PFSK-1 (cell line): Measurements from ENCODE around the gene DNAJC18.

Experiments used
- FOXP2 ChIP-seq: optimal IDR thresholded peaks from 2 replicates; pipeline ENCODE3; 2011; ENCODE audit warnings: borderline replicate concordance, control low read depth, inconsistent platforms; ENCODE audit not compliant: insufficient read depth; ENCODE audit errors: extremely low read length, extremely low read depth
- POLR2AphosphoS5 ChIP-seq: IDR thresholded peaks from 2 replicates; pipeline ENCODE4 v1.6.1; 2012; ENCODE audit warnings: low read depth, mild to moderate bottlenecking, control low read depth, low read length, moderate library complexity
- REST ChIP-seq, 2 experiments: IDR thresholded peaks; 2 replicates each; pipeline versions ENCODE4 v1.6.1 to v1.8.0; 2011 to 2012; ENCODE audit warnings: low read depth in 2 of 2, low read length in 2 of 2, control low read depth in 1 of 2, inconsistent platforms in 1 of 2, mild to moderate bottlenecking in 1 of 2, moderate library complexity in 1 of 2; ENCODE audit not compliant: insufficient read depth in 1 of 2
- SIN3A ChIP-seq: IDR thresholded peaks from 2 replicates; pipeline ENCODE4 v1.6.1; 2012; ENCODE audit warnings: mild to moderate bottlenecking, low read length, moderate library complexity, borderline replicate concordance; ENCODE audit not compliant: insufficient read depth
- TAF1 ChIP-seq: IDR thresholded peaks from 2 replicates; pipeline ENCODE4 v1.6.1; 2012; ENCODE audit warnings: low read length, control low read depth, borderline replicate concordance; ENCODE audit not compliant: insufficient read depth

DNAJC18 gene

DNA sequence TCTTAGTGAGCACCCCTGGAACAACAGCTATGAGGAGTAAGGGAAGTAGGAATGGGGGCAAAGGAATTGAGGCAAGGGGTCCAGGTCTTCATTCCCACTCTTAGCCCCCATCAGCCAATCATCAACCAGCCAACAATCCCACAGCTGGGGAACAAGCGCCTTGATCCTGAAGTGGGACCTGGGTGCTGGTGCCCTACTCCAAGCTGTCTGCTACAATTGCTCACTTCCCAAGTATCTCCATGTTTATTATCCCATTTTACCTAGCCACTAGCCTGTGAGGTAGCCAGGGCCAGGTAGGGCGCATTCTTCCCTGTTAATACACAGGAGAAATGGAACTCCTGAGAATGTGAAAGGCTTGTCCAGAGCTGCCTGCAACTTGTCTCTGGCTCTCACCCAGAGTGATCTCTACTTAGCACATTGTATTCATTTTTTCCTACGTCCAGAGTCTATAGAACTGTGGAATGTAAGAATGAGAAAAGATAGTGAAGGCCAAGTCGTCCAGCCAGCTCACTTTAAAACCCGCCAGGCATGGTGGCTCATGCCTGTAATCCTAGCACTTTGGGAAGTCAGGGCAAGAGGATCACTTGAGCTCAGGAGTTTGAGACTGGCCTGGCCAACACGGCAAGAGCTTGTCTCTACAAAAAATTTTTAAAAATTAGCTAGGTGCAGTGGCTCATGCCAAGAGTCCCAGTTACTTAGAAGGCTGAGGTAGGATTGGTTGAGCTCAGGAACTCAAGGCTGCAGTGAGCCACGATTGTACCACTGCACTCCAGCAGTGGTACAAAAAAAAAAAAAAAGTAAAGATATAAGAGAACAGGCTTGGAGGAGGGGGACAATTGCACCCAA lies 6.2 kb upstream of the DNAJC18 start:
- no peak for TF ChIP-seq TAF1
- no peak for TF ChIP-seq REST (IDR thresholded peaks at IDR 0.05; ENCODE audit: insufficient read depth in 1 of 2, low read depth in 2 of 2, low read length in 2 of 2)
- TF ChIP-seq POLR2AphosphoS5, result no peak
- TF ChIP-seq SIN3A, result no peak
- TF ChIP-seq FOXP2, result no peak

DNA sequence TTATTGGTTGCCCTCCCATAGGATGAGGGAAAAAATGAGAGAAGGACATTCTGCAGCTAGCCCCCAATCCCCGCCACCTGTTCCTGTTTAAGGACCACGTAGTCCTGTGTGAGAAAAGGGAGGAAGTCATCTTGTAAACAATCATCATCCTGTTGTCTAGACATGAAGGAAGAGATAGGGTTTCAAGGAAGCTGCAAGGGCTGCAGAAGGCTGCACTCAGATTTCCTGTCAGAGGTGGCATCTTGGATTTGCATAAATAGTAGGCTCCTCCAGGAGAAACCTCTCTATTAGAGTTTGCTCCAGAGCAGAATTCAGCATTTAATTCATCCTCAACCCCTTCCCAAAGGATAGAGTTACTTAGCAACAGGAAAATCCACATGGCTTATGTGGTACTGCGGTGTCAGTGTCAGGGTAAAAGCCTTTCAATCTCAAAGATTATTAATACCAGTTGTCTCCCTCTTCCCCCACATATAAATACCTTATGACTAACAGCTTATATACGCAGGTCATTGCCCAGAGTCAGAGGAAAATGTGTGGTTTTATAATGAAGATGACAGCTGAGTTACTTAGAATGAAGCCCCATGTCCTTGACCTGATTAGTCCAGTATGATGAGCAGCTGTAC lies 4.6 kb upstream of the DNAJC18 start:
- TF ChIP-seq REST (IDR thresholded peaks at IDR 0.05; ENCODE audit: insufficient read depth in 1 of 2, low read depth in 2 of 2, low read length in 2 of 2) (no peak), TAF1 (no peak), FOXP2 (peak; percentile 90), SIN3A (no peak), POLR2AphosphoS5 (no peak)

DNA sequence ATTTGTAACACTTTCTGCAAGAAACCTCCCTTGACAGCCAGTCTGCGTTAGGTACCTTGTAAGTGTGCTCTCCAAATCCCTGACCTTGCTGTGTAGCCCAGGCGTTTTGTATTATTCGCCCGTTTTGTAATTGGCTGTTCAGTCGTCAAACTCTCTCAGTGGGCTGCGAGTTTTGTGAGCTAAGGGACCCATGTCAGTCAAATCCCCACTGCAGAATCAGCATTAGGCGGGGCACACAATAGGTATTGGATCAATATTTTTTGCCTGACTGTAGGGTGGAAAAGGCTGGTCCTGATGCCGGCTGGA lies 665 bp downstream of the DNAJC18 start:
- TF ChIP-seq SIN3A (no peak), POLR2AphosphoS5 (no peak), REST (IDR thresholded peaks at IDR 0.05; ENCODE audit: insufficient read depth in 1 of 2, low read depth in 2 of 2, low read length in 2 of 2) (no peak), TAF1 (no peak), FOXP2 (no peak)

DNA sequence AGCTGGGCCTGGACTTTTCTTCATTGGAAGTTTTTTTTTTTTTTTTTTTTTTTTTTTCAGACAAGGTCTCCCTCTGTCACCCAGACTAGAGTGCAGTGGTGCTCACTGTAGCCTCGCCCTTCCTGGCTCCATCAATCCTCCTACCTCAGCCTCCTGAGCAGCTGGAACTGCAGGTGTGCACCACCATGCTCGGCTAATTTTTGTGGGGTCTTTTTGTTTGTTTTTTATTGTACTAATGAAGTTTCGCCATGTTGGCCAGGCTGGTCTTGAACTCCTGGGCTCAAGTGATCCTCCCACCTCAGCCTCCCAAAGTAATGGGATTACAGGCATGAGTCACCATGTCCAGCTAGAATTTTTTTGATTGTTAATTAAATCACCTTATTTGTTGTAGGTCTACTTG lies 3.6 kb downstream of the DNAJC18 start:
- TF ChIP-seq REST (IDR thresholded peaks at IDR 0.05; ENCODE audit: insufficient read depth in 1 of 2, low read depth in 2 of 2, low read length in 2 of 2) (no peak), TAF1 (no peak), FOXP2 (no peak), SIN3A (no peak), POLR2AphosphoS5 (no peak)
